Measurements from ENCODE around the gene IMMP1L. TPM values are rescaled to one million over a fixed set of nuclear protein-coding genes. Genes with fewer than 3 reads are reported as not detected.

The IMMP1L gene
- total RNA-seq, 1 donor from 2014 or later, result 17.9 TPM

DNA sequence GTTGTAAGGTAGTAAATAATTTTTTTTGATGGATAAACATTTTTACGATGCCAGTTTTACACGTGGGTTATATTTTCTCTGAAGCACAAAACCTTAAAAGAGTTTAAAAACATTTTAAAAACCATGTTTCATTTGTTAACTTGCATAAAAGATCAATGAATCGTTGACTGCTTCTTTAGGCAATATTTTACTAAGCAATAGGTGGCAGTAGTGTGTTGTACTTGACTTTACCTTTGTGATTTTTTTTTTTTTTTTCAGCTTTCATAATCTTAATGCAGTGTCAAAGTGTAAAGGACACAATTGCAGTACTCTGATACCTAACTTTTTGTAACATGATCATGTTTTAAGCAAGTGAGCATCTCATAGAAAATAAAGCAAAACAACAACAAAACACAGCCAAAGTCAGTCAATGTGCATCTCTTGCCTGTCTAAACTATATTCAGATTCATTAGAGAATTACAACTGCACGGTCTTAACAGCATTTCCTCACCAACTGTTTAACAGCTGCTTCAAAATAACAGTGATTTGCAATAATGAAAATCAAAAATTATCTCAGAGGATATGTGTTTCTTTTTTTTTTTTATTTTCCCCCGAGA, 112.1 kb downstream of the IMMP1L start:
- no peak for DNase-seq
- ATAC-seq (ENCODE audit: low read depth), result no peak
- TF ChIP-seq, protein P1, sequence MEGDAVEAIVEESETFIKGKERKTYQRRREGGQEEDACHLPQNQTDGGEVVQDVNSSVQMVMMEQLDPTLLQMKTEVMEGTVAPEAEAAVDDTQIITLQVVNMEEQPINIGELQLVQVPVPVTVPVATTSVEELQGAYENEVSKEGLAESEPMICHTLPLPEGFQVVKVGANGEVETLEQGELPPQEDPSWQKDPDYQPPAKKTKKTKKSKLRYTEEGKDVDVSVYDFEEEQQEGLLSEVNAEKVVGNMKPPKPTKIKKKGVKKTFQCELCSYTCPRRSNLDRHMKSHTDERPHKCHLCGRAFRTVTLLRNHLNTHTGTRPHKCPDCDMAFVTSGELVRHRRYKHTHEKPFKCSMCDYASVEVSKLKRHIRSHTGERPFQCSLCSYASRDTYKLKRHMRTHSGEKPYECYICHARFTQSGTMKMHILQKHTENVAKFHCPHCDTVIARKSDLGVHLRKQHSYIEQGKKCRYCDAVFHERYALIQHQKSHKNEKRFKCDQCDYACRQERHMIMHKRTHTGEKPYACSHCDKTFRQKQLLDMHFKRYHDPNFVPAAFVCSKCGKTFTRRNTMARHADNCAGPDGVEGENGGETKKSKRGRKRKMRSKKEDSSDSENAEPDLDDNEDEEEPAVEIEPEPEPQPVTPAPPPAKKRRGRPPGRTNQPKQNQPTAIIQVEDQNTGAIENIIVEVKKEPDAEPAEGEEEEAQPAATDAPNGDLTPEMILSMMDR (IDR thresholded peaks at IDR 0.05), result peak; percentile 28
- no peak overlapping the region for H3K4me3 Mint-ChIP-seq
- intact Hi-C loops (cut with micrococcal nuclease), result loop anchor here (1.0 to 5.0 kb wide), 3 partner anchors 473 to 779 kb away; no protein-coding TSS in a partner anchor
- H3K4me1 Mint-ChIP-seq, result no peaks in the 10 kb centered on the region
- POLR2A ChIA-PET, result no interaction called here
- H3K9me3 Mint-ChIP-seq, result peaks cover 6% of the 10 kb centered on the region
- H3K27me3 Mint-ChIP-seq, result no peaks in the 10 kb centered on the region
- no peak overlapping the region for H3K27ac Mint-ChIP-seq
- CTCF ChIA-PET, result interaction anchor here (1.0 kb wide), 1 partner anchor 610 kb away, joined by 3 read pairs; no protein-coding TSS in a partner anchor
- peaks cover 21% of the 10 kb centered on the region for H3K36me3 Mint-ChIP-seq (ENCODE audit: low read depth)

GRCh38 chr11:31387379-31387778, 122.0 kb downstream of the IMMP1L start:
- peaks cover 8% of the 10 kb centered on the region for H3K36me3 Mint-ChIP-seq (ENCODE audit: low read depth)
- TF ChIP-seq, protein P1 (IDR thresholded peaks at IDR 0.05), result no peak
- ChIA-PET POLR2A (no interaction called here), CTCF (no interaction called here)
- no peak overlapping the region for H3K27ac Mint-ChIP-seq
- ATAC-seq (ENCODE audit: low read depth) (no peak), DNase-seq (no peak)
- H3K27me3 Mint-ChIP-seq, result no peaks in the 10 kb centered on the region
- intact Hi-C loops (cut with micrococcal nuclease), result no loop called here
- no peak overlapping the region for H3K4me3 Mint-ChIP-seq
- no peaks in the 10 kb centered on the region for H3K4me1 Mint-ChIP-seq
- peaks cover 2% of the 10 kb centered on the region for H3K9me3 Mint-ChIP-seq

DNA sequence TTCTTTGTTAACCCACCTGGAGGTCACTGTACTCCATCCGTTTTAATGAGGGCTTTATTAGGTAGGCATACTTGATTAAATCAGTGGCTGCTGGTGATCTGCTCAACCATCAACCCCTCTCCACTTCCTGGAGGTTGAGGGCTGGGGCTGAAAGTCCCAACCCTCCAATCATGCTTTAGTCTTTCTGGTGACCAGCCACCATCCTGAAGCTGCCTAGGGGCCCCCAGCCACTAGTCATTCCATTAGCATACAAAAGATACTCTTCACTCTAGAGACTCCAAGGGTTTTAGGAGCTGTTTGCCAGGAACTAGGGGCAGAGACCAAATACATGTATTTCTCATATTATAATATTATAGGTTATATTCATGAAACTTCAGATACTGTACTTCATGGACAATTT, 126.3 kb downstream of the IMMP1L start:
- TF ChIP-seq, protein P1 (IDR thresholded peaks at IDR 0.05), result no peak
- no peak for ATAC-seq (ENCODE audit: low read depth)
- CTCF ChIA-PET, result no interaction called here
- Mint-ChIP-seq H3K9me3 (no peaks in the 10 kb centered on the region), H3K4me3 (no peak overlapping the region), H3K4me1 (no peaks in the 10 kb centered on the region), H3K27me3 (no peaks in the 10 kb centered on the region), H3K27ac (no peak overlapping the region), H3K36me3 (ENCODE audit: low read depth) (peaks cover 12% of the 10 kb centered on the region)
- intact Hi-C loops (cut with micrococcal nuclease), result no loop called here
- POLR2A ChIA-PET, result no interaction called here
- DNase-seq, result no peak

Other genes starting within 250 kb of the IMMP1L start
- gene DCDC1, start 139.9 kb downstream of the IMMP1L start, total RNA-seq, result not detected in 2 replicates
- 21.2 and 26.3 TPM in 2 replicates for gene DNAJC24, start 139.8 kb downstream of the IMMP1L start, total RNA-seq
- 20.4 and 25.5 TPM in 2 replicates for gene ELP4, start 145 bp upstream of the IMMP1L start, total RNA-seq